MM.1S (cell line): ENCODE results near the gene HORMAD2.

Source experiments
- DNase-seq: peaks from one replicate; pipeline ENCODE4 v3.0.0-alpha.2; 2015
- H2AFZ ChIP-seq: fragments of 300-600 bp; sonication (generic); 2 replicates; pipeline ENCODE4 v1.6.0; 2016; ENCODE audit warnings: antibody characterized with exemption, low read length
- H3F3A ChIP-seq: fragments of 300-600 bp; sonication (generic); 2 replicates; pipeline ENCODE4 v1.6.1; 2016; ENCODE audit warnings: mild to moderate bottlenecking, antibody characterized with exemption, low read length, moderate library complexity, mixed read lengths; ENCODE audit not compliant: insufficient read depth
- H3K27ac ChIP-seq: fragments of 300-600 bp; sonication (generic); 2 replicates; pipeline ENCODE4 v1.5.1; 2016; ENCODE audit warnings: mild to moderate bottlenecking, low read length
- H3K27me3 ChIP-seq: fragments of 300-600 bp; sonication (generic); replicated peaks from 2 replicates; pipeline ENCODE4 v1.6.0; 2016; ENCODE audit warnings: low read length; ENCODE audit not compliant: insufficient read depth
- H3K36me3 ChIP-seq: fragments of 300-600 bp; sonication (generic); replicated peaks from 2 replicates; pipeline ENCODE4 v1.6.1; 2016; ENCODE audit warnings: mild to moderate bottlenecking, low read length, mixed read lengths; ENCODE audit not compliant: insufficient read depth
- H3K4me1 ChIP-seq: fragments of 300-600 bp; sonication (generic); 2 replicates; pipeline ENCODE4 v1.6.1; 2016; ENCODE audit warnings: low read length, mixed read lengths
- H3K4me2 ChIP-seq: fragments of 300-600 bp; sonication (generic); 2 replicates; pipeline ENCODE4 v1.6.0; 2016; ENCODE audit warnings: low read depth, low read length
- H3K4me3 ChIP-seq: fragments of 300-600 bp; sonication (generic); 2 replicates; pipeline ENCODE4 v1.5.1; 2016; ENCODE audit warnings: low read length, mixed read lengths
- H3K79me2 ChIP-seq: fragments of 300-600 bp; sonication (generic); 2 replicates; pipeline ENCODE4 v1.6.1; 2016; ENCODE audit warnings: mixed run types, low read length, mixed read lengths
- H3K9ac ChIP-seq: fragments of 300-600 bp; sonication (generic); 2 replicates; pipeline ENCODE4 v1.6.1; 2016; ENCODE audit warnings: low read length, mixed read lengths
- H3K9me2 ChIP-seq: fragments of 300-600 bp; sonication (generic); replicated peaks from 2 replicates; pipeline ENCODE4 v1.6.1; 2016; ENCODE audit warnings: mild to moderate bottlenecking, low read length, mixed read lengths; ENCODE audit not compliant: insufficient read depth
- H3K9me3 ChIP-seq: fragments of 300-600 bp; sonication (generic); replicated peaks from 2 replicates; pipeline ENCODE4 v1.6.1; 2016; ENCODE audit warnings: mild to moderate bottlenecking, low read length, mixed read lengths; ENCODE audit not compliant: insufficient read depth
- H4K20me1 ChIP-seq: fragments of 300-600 bp; sonication (generic); 2 replicates; pipeline ENCODE4 v1.6.1; 2016; ENCODE audit warnings: mild to moderate bottlenecking, low read length, moderate library complexity, mixed read lengths; ENCODE audit not compliant: insufficient read depth
- EZH2 ChIP-seq: fragments of 300-600 bp; sonication (generic); optimal IDR thresholded peaks from 2 replicates; pipeline ENCODE3; 2017; ENCODE audit warnings: low read depth, mild to moderate bottlenecking, antibody characterized with exemption, low read length, mixed read lengths
- EZH2phosphoT487 ChIP-seq: fragments of 300-600 bp; sonication (generic); IDR thresholded peaks from 2 replicates; pipeline ENCODE4 v1.6.1; 2018; ENCODE audit warnings: antibody characterized with exemption, low read length
- TF ChIP-seq, protein P1 (sequence below): fragments of 300-600 bp; sonication (generic); IDR thresholded peaks from 2 replicates; pipeline ENCODE4 v1.5.1; 2016; ENCODE audit warnings: antibody characterized with exemption, low read length, mixed read lengths

Gene HORMAD2

DNA sequence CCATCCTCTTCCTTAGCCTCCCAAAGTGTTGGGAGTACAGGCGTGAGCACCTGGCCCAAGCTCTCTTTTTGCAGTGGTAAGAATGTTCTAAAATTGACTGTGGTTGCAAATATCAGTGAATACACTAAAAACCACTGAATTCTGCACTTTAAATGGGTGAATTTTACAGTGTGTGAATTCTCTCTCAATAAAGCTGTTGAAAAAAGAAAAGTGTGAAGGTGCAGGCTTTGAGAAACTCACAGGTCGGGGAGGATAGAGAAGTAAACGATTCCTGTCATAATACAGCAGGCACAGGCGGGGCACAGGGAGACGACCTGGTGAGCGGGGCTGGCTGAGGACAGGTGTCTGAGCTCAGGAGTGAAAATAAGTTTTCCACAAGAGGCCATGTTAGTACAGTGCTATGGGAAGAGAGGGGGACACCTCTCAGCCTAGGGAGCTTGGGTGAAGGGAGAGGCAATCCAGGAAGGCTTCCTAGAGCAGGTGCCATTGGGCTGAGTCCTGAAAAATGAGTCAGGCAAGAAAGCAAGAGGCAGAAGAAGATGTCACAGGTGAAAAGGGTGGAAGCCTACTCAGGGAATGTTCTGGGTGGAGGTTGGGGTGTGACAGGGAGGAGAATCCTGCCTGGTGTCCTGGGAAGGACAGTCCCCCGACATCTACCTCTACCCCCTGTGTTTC is 140.2 kb downstream of the HORMAD2 start:
- Histone ChIP-seq H3K4me2 (peak overlapping the region; percentile 54), H3K36me3 (no peaks in the 10 kb centered on the region), H3K9me2 (no peaks in the 10 kb centered on the region), H3K27me3 (peaks cover 17% of the 10 kb centered on the region), H3K9ac (no peak overlapping the region), H2AFZ (peak overlapping the region; percentile 12; the same call in 1 of the 2 replicates), H3K4me1 (peaks cover 45% of the 10 kb centered on the region), H3K9me3 (no peaks in the 10 kb centered on the region), H3K4me3 (0 out of 2 replicates have a peak overlapping the region, but pooled peaks have one; percentile 6), H3F3A (peaks cover 23% of the 10 kb centered on the region), H4K20me1 (no peaks in the 10 kb centered on the region), H3K79me2 (no peaks in the 10 kb centered on the region), H3K27ac (peak overlapping the region; percentile 45; the same call in 1 of the 2 replicates)
- no peak for TF ChIP-seq EZH2phosphoT487
- TF ChIP-seq EZH2, result no peak
- TF ChIP-seq, protein P1, sequence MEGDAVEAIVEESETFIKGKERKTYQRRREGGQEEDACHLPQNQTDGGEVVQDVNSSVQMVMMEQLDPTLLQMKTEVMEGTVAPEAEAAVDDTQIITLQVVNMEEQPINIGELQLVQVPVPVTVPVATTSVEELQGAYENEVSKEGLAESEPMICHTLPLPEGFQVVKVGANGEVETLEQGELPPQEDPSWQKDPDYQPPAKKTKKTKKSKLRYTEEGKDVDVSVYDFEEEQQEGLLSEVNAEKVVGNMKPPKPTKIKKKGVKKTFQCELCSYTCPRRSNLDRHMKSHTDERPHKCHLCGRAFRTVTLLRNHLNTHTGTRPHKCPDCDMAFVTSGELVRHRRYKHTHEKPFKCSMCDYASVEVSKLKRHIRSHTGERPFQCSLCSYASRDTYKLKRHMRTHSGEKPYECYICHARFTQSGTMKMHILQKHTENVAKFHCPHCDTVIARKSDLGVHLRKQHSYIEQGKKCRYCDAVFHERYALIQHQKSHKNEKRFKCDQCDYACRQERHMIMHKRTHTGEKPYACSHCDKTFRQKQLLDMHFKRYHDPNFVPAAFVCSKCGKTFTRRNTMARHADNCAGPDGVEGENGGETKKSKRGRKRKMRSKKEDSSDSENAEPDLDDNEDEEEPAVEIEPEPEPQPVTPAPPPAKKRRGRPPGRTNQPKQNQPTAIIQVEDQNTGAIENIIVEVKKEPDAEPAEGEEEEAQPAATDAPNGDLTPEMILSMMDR, result no peak
- peak; percentile 16 for DNase-seq

DNA sequence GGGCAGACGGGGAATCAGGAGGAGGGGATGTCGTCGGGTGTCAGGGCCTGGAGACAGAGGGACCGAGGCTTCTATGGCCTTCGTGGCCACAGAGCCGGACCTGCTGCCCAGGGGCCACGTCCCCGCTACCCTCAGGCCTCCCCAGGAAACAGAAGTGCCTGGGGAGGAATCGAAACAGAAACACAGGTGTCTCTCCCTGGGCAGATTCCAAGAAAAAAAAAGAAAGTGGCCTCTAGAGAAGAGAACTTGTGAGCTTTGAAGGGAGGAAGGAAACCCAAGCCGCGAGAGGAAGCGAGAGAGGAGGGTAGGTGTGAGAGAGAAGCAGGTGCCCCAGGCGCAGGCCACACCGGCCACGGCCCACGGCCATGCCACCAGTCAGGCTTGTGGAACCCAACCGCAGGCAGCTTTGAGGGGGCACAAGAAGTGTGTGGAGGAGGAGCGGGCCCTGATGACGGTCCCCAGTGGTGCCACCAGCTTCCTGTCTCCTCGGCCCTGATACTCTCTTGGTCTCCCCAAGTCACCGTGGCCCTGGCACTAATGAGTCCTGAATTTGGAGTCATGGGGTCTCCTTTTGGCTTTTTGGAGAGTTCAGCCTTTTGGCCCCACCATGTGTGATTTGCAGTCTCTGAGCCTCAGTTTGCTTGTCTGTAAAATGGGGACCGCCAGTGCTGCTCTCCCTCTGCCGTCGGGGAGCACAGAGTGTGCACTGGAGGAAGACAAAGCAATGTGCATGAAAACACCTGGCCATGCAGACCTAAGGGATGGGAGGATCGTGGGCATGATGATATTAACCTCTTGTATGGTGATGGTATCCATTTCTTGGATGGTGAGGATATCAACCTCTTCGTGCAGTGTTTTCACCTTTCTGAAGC is 141.1 kb downstream of the HORMAD2 start:
- peak overlapping the region; percentile 45; the same call in 1 of the 2 replicates for H3K27ac ChIP-seq
- H3K4me2 ChIP-seq, result peak overlapping the region; percentile 54
- H3K9ac ChIP-seq, result no peak overlapping the region
- TF ChIP-seq EZH2phosphoT487 (no peak), EZH2 (no peak)
- TF ChIP-seq, protein P1, result no peak
- H3K9me2 ChIP-seq, result no peaks in the 10 kb centered on the region
- H3K79me2 ChIP-seq, result no peaks in the 10 kb centered on the region
- H3K4me1 ChIP-seq, result peaks cover 45% of the 10 kb centered on the region
- H3K36me3 ChIP-seq, result no peaks in the 10 kb centered on the region
- H4K20me1 ChIP-seq, result no peaks in the 10 kb centered on the region
- H2AFZ ChIP-seq, result peak overlapping the region; percentile 12; the same call in 1 of the 2 replicates
- peak; percentile 81 for DNase-seq
- H3F3A ChIP-seq, result peaks cover 23% of the 10 kb centered on the region
- H3K4me3 ChIP-seq, result 0 out of 2 replicates have a peak overlapping the region, but pooled peaks have one; percentile 6
- H3K27me3 ChIP-seq, result peaks cover 22% of the 10 kb centered on the region
- H3K9me3 ChIP-seq, result no peaks in the 10 kb centered on the region

DNA sequence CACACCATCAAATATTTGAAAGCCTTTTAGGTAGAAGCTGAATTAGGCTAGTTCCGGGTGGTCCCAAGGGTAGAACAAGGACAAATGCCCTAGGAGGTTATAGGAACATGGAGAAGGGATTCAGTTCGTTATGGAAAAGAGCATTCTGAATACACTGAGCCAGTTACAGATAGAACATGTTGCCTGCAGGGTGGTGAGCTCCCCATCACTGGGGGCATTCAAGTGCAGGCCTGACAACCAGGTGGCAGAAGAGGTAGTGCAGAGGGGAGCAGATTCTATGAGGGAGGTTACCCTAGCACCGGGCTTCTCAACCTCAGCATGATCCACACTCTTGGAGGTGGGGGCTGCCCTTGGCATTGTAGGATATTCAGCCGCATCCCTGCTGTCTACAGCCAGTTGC is 142.1 kb downstream of the HORMAD2 start:
- TF ChIP-seq, protein P1, result no peak
- TF ChIP-seq EZH2phosphoT487 (no peak), EZH2 (no peak)
- H3K27me3 ChIP-seq, result peaks cover 29% of the 10 kb centered on the region
- no peaks in the 10 kb centered on the region for H3K9me3 ChIP-seq
- DNase-seq, result no peak
- H3K36me3 ChIP-seq, result no peaks in the 10 kb centered on the region
- H3K27ac ChIP-seq, result no peak overlapping the region
- no peak overlapping the region for H3K4me2 ChIP-seq
- H3K9me2 ChIP-seq, result no peaks in the 10 kb centered on the region
- H3K4me1 ChIP-seq, result peaks cover 45% of the 10 kb centered on the region
- H3K9ac ChIP-seq, result no peak overlapping the region
- H3F3A ChIP-seq, result peaks cover 23% of the 10 kb centered on the region
- no peaks in the 10 kb centered on the region for H3K79me2 ChIP-seq
- no peak overlapping the region for H2AFZ ChIP-seq
- no peaks in the 10 kb centered on the region for H4K20me1 ChIP-seq
- H3K4me3 ChIP-seq, result no peak overlapping the region
